Neural crest cell (in vitro differentiated cells): ENCODE measurements around the gene ANKS1A. TPM values are rescaled to one million over a fixed set of nuclear protein-coding genes. Genes with fewer than 3 reads are reported as not detected.

Experiments used
- DNase-seq: peaks from one replicate; pipeline ENCODE4 v3.0.0; 2021; ENCODE audit warnings: low read depth, mixed read lengths, low spot score
- H3K27ac Mint-ChIP-seq: one replicate; pipeline ENCODE4 v1.8.0; 2021; ENCODE audit warnings: mild to moderate bottlenecking, mixed read lengths; ENCODE audit not compliant: unreplicated experiment
- H3K27me3 Mint-ChIP-seq: 2 replicates; pipeline ENCODE4 v1.8.0; 2021; ENCODE audit warnings: low read depth, mild to moderate bottlenecking, mixed read lengths
- H3K36me3 Mint-ChIP-seq: 2 replicates; pipeline ENCODE4 v1.8.0; 2021; ENCODE audit warnings: low read depth, mild to moderate bottlenecking, mixed read lengths
- H3K4me1 Mint-ChIP-seq: 2 replicates; pipeline ENCODE4 v1.8.0; 2021; ENCODE audit warnings: mixed read lengths
- H3K4me3 Mint-ChIP-seq: one replicate; pipeline ENCODE4 v1.8.0; 2021; ENCODE audit warnings: mild to moderate bottlenecking, mixed read lengths
- H3K9me3 Mint-ChIP-seq: 2 replicates; pipeline ENCODE4 v1.8.0; 2021; ENCODE audit warnings: mixed read lengths
- total RNA-seq: library from RNA; stranded (reverse); gene quantifications from 2 replicates; pipeline ENCODE4 v1.2.1, GENCODE V29; 2021
- TF ChIP-seq, protein P1 (sequence below): fragments of 200-600 bp; sonication (generic); conservative IDR thresholded peaks from 2 replicates; pipeline ENCODE4 v1.5.0; 2021; ENCODE audit warnings: antibody characterized with exemption, mild to moderate bottlenecking

Gene ANKS1A
- total RNA-seq, 1 donor from 2014 or later = 33.2 TPM

DNA sequence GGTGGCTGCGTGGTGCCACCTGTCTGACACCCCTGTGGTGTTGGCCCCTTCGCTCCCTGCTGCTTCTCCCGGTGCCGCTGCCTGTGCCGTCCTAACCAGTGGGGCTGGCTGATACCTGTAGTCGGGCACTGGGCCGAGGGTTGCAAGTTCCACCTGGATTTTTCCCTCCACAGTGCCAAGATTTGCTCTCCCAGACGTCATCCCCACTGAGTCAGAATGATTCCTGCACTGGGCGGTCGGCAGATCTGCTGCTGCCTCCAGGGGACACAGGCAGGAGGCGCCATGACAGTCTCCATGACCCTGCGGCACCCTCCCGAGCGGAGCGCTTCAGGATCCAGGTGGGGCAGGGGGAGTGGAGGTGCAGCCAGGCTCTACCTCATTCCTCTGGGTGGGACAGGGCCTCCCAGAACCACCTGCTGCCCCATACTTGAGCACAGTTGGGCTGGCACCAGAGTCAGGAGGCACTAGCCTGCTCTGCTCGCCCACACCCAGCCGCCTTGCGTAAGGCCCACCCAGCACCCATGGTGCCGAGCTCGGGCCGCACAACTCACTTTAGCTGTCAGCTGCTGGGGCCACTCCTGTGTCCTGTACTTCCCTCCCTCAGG is 191.9 kb downstream of the ANKS1A start:
- H3K36me3 Mint-ChIP-seq = no peaks in the 10 kb centered on the region
- no peak overlapping the region for H3K27ac Mint-ChIP-seq

DNA sequence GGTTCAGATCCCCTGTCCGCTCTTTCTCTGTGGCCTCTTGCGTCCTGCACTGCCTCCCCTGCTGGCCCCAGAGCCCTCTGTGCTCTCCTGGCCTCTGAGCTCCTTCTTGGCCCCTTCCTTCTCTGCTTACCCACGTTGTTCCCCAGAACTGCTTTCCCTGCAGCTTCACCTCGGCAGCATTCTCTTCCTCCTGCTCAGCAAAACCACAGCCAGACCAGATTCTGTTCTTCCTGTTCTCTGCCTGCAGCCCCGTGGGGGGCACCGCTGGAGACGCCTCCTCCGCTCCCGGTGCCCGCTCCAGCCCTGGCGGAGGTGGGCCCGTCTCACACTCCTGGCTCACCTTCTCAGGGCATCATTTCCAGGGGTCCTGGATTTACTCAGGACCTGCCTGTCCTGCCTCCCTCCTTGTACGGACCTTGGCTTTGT is 192.4 kb downstream of the ANKS1A start:
- Mint-ChIP-seq H3K9me3 (no peaks in the 10 kb centered on the region), H3K4me1 (peaks cover 14% of the 10 kb centered on the region), H3K36me3 (no peaks in the 10 kb centered on the region), H3K27ac (no peak overlapping the region), H3K27me3 (no peaks in the 10 kb centered on the region), H3K4me3 (peak overlapping the region; percentile 41)
- TF ChIP-seq, protein P1, sequence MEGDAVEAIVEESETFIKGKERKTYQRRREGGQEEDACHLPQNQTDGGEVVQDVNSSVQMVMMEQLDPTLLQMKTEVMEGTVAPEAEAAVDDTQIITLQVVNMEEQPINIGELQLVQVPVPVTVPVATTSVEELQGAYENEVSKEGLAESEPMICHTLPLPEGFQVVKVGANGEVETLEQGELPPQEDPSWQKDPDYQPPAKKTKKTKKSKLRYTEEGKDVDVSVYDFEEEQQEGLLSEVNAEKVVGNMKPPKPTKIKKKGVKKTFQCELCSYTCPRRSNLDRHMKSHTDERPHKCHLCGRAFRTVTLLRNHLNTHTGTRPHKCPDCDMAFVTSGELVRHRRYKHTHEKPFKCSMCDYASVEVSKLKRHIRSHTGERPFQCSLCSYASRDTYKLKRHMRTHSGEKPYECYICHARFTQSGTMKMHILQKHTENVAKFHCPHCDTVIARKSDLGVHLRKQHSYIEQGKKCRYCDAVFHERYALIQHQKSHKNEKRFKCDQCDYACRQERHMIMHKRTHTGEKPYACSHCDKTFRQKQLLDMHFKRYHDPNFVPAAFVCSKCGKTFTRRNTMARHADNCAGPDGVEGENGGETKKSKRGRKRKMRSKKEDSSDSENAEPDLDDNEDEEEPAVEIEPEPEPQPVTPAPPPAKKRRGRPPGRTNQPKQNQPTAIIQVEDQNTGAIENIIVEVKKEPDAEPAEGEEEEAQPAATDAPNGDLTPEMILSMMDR = no peak
- DNase-seq = no peak

More for the DNA sequence above, 191.9 kb downstream of the ANKS1A start:
- TF ChIP-seq, protein P1 = no peak
- no peaks in the 10 kb centered on the region for H3K9me3 Mint-ChIP-seq
- no peak for DNase-seq
- peaks cover 14% of the 10 kb centered on the region for H3K4me1 Mint-ChIP-seq
- no peaks in the 10 kb centered on the region for H3K27me3 Mint-ChIP-seq
- H3K4me3 Mint-ChIP-seq = no peak overlapping the region

DNA sequence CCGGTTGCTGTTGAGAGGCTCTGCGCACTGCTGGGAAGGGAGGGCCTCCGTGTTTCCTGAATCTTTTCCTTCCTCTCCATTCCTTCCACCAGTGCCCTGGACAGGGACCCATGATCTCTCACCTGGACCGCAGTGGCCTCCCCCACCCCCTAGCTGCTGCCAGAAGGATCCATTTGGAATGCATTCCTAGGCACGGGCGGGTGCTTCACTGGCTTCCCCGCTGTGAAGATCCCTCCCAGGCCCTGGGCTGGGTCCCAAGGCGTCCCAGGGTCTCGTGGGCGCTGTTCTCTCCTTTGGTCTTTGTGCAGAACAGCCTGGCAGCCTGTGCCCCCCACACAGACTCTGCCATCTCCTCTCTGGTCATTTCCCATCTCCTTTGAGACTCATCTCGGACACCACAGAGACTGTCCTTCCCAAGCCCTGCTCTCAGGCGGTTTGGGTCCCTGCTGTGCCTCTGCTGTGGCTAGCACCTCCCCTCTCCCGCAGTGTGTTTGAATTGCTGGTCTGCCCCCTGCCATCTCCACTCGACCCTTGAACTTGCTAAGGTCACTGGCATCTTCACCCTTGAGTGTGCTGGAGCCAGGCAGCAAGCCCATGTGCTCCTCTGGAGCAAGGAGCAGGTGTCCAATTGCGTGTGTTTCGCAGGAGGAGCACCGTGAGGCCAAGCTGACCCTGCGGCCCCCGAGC is 193.1 kb downstream of the ANKS1A start:
- H3K4me3 Mint-ChIP-seq = no peak overlapping the region
- TF ChIP-seq, protein P1 = no peak
- H3K4me1 Mint-ChIP-seq = peaks cover 14% of the 10 kb centered on the region
- H3K36me3 Mint-ChIP-seq = no peaks in the 10 kb centered on the region
- no peaks in the 10 kb centered on the region for H3K27me3 Mint-ChIP-seq
- H3K27ac Mint-ChIP-seq = peak overlapping the region; percentile 93
- no peaks in the 10 kb centered on the region for H3K9me3 Mint-ChIP-seq
- no peak for DNase-seq

DNA sequence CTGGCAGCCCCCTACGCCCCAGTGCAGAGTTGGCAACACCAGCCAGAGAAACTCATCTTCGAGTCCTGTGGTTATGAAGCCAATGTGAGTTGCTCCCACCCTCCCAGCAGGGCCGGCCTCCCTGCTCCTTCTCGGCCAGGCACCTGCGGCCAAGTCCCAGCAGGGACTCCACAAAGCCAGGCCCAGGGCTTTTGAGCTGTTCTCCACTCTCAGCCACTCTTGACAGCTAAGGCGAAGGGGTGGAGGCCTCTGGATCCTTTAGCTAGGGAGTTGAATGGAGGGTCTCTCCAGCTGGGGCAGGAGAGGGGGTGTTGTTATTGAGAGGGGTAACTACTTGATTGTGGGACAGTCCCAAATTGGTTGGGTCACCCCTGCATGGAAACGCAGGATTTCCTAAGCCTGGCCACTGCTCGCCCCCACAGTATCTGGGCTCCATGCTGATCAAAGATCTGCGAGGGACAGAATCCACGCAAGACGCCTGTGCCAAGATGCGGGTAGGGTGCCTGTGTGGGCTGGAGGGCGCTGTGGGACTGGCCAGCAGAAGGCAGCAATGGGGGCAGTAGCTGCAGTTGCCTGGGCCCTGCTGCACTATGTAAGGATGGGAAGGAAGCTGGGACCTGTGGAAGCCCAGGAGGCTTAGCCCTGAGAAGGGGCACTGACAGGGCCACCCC is 193.8 kb downstream of the ANKS1A start:
- Mint-ChIP-seq H3K9me3 (no peaks in the 10 kb centered on the region), H3K27ac (no peak overlapping the region), H3K4me1 (peaks cover 14% of the 10 kb centered on the region), H3K27me3 (no peaks in the 10 kb centered on the region), H3K36me3 (no peaks in the 10 kb centered on the region), H3K4me3 (no peak overlapping the region)
- TF ChIP-seq, protein P1 = no peak
- no peak for DNase-seq

DNA sequence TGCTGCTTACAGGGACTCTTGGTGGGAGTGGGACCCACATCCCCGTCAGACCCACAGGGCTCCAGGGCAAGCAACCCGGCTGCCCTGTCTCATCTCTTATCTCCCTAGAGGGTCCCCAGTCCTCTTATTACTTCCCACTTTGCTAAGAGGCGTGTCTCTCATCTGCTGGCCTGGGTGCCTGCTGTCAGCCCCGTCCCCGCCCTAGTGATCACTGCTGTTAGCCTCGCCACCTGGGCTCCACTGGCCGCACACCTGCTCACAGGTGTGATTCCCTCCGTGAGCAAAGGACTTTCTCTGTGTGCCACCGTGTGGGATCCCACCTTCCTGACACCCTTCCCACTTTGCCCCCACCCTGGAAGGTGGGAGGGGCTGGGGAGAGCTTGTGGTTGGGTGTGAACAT is 194.5 kb downstream of the ANKS1A start:
- Mint-ChIP-seq H3K36me3 (no peaks in the 10 kb centered on the region), H3K9me3 (no peaks in the 10 kb centered on the region), H3K4me3 (no peak overlapping the region), H3K27ac (no peak overlapping the region), H3K27me3 (no peaks in the 10 kb centered on the region), H3K4me1 (peaks cover 14% of the 10 kb centered on the region)
- DNase-seq = no peak
- TF ChIP-seq, protein P1 = no peak
